ENCODE measurements around the gene NTM. TPM values are rescaled to one million over a fixed set of nuclear protein-coding genes. Genes with fewer than 3 reads are reported as not detected.

The NTM gene
- total RNA-seq, 2 donors from 2014 or later, result 1.7 to 3.6 TPM

- H3K4me3 ChIP-seq (ENCODE audit: low read length), result no peak overlapping the region
- Mint-ChIP-seq H3K4me3 (no peak overlapping the region), H3K27ac (no peak overlapping the region), H3K36me3 (ENCODE audit: low read depth) (no peaks in the 10 kb centered on the region), H3K9me3 (no peaks in the 10 kb centered on the region), H3K4me1 (peaks cover 28% of the 10 kb centered on the region), H3K27me3 (ENCODE audit: insufficient read depth) (peaks cover 2% of the 10 kb centered on the region)
- H3K27me3 ChIP-seq (ENCODE audit: control insufficient read depth, insufficient read depth, low read length, poor library complexity, severe bottlenecking), result peaks cover 4% of the 10 kb centered on the region
- no peaks in the 10 kb centered on the region for H3K36me3 ChIP-seq (ENCODE audit: control insufficient read depth, insufficient read depth, low read length)
- H3K27ac ChIP-seq (ENCODE audit: low read depth, low read length), result no peak overlapping the region
- TF ChIP-seq CTCF (conservative IDR thresholded peaks at IDR 0.05), result no peak
- no peak for DNase-seq
- no peaks in the 10 kb centered on the region for H3K9me3 ChIP-seq (ENCODE audit: control insufficient read depth, low read length)
- peaks cover 6% of the 10 kb centered on the region for H3K4me1 ChIP-seq (ENCODE audit: control insufficient read depth, insufficient read depth, low read length)
- WGBS, 2 experiments (ENCODE audit: insufficient coverage in 1 of 2, insufficient read length in 1 of 2), result 95 to 100% methylated on average over 1 to 3 of the region's 3 CpGs
- H3K9ac ChIP-seq (ENCODE audit: extremely low read depth, low read length, poor library complexity, severe bottlenecking), result no peak overlapping the region
Observed at GRCh38 chr11:131481303-131481702, 110.9 kb downstream of the NTM start.

- no peak for TF ChIP-seq CTCF (conservative IDR thresholded peaks at IDR 0.05)
- DNase-seq, result no peak
- Mint-ChIP-seq H3K27ac (no peak overlapping the region), H3K27me3 (ENCODE audit: insufficient read depth) (peaks cover 2% of the 10 kb centered on the region), H3K9me3 (no peaks in the 10 kb centered on the region), H3K4me1 (peaks cover 27% of the 10 kb centered on the region), H3K4me3 (no peak overlapping the region), H3K36me3 (ENCODE audit: low read depth) (no peaks in the 10 kb centered on the region)
- no peaks in the 10 kb centered on the region for H3K9me3 ChIP-seq (ENCODE audit: control insufficient read depth, low read length)
- H3K4me1 ChIP-seq (ENCODE audit: control insufficient read depth, insufficient read depth, low read length), result peaks cover 6% of the 10 kb centered on the region
- no peak overlapping the region for H3K9ac ChIP-seq (ENCODE audit: extremely low read depth, low read length, poor library complexity, severe bottlenecking)
- H3K27ac ChIP-seq (ENCODE audit: low read depth, low read length), result no peak overlapping the region
- peaks cover 4% of the 10 kb centered on the region for H3K27me3 ChIP-seq (ENCODE audit: control insufficient read depth, insufficient read depth, low read length, poor library complexity, severe bottlenecking)
- WGBS, 2 experiments (ENCODE audit: insufficient coverage in 1 of 2, insufficient read length in 1 of 2), result 92 to 95% methylated on average over 2 to 3 of the region's 3 CpGs
- H3K4me3 ChIP-seq (ENCODE audit: low read length), result no peak overlapping the region
- no peaks in the 10 kb centered on the region for H3K36me3 ChIP-seq (ENCODE audit: control insufficient read depth, insufficient read depth, low read length)
Observed at GRCh38 chr11:131481971-131482370, 111.6 kb downstream of the NTM start.

- Histone ChIP-seq H3K9ac (ENCODE audit: extremely low read depth, low read length, poor library complexity, severe bottlenecking) (no peak overlapping the region), H3K9me3 (ENCODE audit: control insufficient read depth, low read length) (no peaks in the 10 kb centered on the region), H3K36me3 (ENCODE audit: control insufficient read depth, insufficient read depth, low read length) (no peaks in the 10 kb centered on the region), H3K4me3 (ENCODE audit: low read length) (no peak overlapping the region), H3K27ac (ENCODE audit: low read depth, low read length) (no peak overlapping the region), H3K27me3 (ENCODE audit: control insufficient read depth, insufficient read depth, low read length, poor library complexity, severe bottlenecking) (no peaks in the 10 kb centered on the region), H3K4me1 (ENCODE audit: control insufficient read depth, insufficient read depth, low read length) (peaks cover 11% of the 10 kb centered on the region)
- no peak for TF ChIP-seq CTCF (conservative IDR thresholded peaks at IDR 0.05)
- Mint-ChIP-seq H3K4me1 (peaks cover 33% of the 10 kb centered on the region), H3K27me3 (ENCODE audit: insufficient read depth) (peaks cover 2% of the 10 kb centered on the region), H3K27ac (no peak overlapping the region), H3K36me3 (ENCODE audit: low read depth) (no peaks in the 10 kb centered on the region), H3K4me3 (no peak overlapping the region), H3K9me3 (no peaks in the 10 kb centered on the region)
- WGBS, 2 experiments (ENCODE audit: insufficient coverage in 1 of 2, insufficient read length in 1 of 2), result 91 to 100% methylated on average over 1 to 7 of the region's 7 CpGs
- no peak for DNase-seq
Observed at GRCh38 chr11:131483453-131483852, 113.0 kb downstream of the NTM start.
